Activated T-helper 1 cell treated with Interleukin-2 at 50 U/mL for 16 hours (primary cell): ENCODE results near the gene EXOG.

Experiments used
- DNase-seq: peaks from one replicate; pipeline ENCODE4 v3.0.0-alpha.2; 2020; ENCODE audit warnings: low read depth

The EXOG gene

DNA sequence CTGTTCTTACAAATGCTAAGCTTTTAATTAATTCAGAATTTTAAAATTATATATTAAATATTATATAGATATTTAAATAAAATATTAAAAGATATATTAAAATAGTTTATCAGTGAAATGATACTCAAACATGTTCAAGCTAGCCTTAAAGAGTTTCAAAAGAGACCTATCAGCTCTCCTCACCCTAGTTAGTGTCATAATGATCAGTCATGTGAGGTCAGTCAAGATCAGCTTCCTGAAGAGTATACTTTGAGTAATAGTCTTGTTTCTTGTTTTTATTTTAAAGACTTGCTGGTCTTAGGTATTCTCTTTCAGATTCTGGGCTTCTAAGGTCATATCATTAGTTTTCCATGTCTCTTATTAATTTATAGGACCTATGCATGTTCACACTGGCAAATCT lies 14.5 kb downstream of the EXOG start:
- no peak for DNase-seq

DNA sequence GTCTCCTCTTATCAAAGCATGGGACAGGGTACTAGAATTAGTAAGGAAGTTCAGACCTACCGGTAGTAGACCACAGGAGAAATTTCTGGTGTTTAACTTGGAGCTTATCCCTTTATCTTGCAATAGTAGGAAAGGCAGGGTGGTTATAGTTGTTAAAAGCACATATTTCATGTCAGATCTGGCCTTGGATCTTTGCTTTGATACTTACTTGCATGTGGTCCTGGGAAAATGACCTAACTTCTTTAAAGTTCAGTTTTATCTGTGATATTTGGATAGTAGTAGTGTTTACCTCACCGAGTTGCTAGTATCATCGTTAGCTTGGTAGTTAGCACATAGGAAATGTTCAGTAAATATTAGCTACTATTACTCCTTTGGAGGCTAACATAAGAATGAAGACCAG lies 15.4 kb downstream of the EXOG start:
- no peak for DNase-seq

- DNase-seq, result no peak
Measured at GRCh38 chr3:38515367-38515766, 19.2 kb downstream of the EXOG start.

DNA sequence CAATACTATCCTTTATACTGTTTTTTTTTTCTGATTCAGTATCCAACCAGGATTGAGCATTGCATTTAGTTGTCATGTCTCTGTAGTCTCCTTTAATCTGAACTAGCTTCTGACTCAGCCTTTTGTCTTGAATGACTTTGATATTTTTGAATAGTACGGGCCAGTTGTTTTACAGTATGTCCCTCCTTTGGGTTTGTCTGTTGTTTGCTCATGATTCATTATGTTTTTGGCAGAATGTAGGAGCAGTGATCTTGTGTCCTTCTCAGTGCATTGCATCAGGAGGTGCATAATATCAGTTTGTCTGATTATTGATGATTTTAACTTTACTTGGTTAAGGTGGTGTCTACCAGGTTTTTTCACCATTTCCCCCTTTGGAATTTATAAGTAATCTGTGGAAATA lies 20.5 kb downstream of the EXOG start:
- no peak for DNase-seq

DNA sequence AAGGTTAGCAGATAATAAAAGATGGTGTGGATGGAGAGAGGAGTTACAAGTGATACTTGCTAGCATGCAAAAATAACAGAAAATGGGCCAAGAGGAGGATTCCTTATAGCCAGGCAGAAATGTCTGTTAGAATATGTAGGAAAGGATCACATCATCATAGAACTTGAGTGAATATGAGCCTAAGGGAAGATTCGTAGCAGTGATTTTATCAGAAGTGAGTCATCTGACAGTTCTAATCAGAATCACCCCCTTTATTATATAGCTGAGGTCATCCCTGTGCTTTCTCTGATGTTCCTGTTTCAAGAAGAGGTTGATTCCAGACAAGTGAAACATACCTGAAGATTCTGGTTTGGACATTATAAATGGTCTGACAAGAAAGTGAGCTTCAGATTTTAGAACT lies 22.9 kb downstream of the EXOG start:
- DNase-seq, result no peak

GRCh38 chr3:38519651-38520050 lies 23.5 kb downstream of the EXOG start:
- DNase-seq, result no peak

- DNase-seq, result peak; percentile 17
Measured at GRCh38 chr3:38521391-38521987, 25.3 kb downstream of the EXOG start.

DNA sequence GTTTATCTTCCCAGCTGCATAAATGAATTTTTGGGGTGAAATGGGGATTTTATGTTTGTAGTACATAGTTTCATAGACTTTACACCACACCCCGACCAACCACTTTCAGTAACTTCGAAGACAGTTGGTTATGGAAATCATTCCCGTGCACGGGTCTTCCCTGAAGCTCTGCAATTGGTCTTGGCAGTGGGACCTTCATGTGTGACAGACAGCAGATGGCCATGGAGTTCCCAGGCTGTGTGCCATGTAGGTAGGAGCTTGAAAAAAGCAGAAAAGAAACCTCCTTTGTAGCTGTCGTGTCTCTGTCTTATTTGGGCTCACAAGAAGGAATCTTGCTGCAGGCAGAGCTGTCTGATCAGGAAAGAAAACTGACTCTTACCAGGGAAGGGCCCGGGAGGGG lies 25.9 kb downstream of the EXOG start:
- DNase-seq, result no peak

DNA sequence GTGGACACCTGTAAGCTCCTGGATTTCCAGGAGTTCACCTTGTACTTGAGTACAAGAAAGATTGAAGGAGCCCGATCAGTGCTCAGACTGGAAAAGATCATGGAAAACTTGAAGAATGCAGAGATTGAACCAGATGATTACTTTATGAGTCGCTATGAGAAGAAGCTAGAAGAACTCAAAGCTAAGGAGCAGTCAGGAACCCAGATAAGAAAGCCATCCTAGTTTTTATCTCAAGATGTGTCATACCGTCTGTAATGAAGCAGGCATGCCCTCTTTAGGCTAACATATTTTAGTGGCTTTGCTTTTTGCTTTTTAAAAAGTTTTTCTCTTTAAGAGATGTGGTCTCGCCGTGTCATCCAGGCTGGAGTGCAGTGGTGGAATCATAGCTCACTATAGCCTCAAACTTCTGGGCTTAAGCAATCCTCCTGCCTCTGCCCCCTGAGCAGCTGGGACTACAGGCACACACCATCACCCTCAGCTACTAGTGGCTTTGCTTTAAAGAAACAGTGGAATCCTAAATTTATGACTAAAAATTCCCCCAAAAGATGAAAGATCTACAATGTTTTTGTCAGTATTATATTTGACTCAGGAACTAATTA lies 28.1 kb downstream of the EXOG start:
- no peak for DNase-seq

DNA sequence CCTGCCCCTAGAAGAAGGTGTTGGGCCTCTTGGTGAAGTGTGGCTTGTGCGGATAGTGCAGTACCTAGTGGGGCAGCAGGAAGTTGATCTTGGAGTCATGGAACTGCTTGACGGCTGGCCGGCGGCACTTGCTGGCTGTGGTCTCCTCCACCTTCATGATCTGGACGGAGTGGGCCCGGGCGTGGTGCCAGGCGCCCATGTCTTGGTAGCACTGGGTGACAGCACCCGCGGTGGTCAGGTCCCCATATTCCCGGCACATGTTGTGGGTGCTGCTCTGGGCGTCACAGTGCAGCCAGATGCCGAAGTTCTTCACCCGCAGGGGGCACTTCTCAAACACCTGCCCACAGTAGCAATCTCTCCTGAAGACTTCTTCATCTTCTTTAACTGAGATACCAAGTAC lies 30.7 kb downstream of the EXOG start:
- no peak for DNase-seq

- DNase-seq, result no peak
Measured at GRCh38 chr3:38528457-38528856, 32.3 kb downstream of the EXOG start.

- no peak for DNase-seq
Measured at GRCh38 chr3:38532529-38532928, 36.4 kb downstream of the EXOG start.

GRCh38 chr3:38533285-38533976 lies 37.3 kb downstream of the EXOG start:
- DNase-seq, result no peak

DNA sequence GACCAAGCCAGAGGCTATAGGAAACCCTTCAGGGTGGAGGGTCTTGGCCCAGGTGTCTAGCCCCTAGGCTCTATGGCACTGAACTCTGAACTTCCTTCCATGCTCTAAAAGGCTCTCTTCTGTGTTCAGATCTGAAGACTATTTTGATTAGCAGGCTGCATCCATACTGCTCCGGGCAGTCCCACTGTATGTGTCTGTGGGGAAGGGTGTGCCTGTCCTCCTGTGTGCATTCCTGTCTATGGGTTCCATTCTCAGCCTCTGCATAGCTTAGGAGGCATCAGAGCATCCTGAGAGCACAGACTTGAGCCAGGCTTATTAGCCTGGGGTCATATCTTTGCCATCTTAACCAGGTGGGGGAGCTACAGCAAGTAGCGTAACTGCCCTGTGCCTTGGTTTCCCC lies 38.0 kb downstream of the EXOG start:
- no peak for DNase-seq

- no peak for DNase-seq
Measured at GRCh38 chr3:38534604-38535003, 38.5 kb downstream of the EXOG start.

DNA sequence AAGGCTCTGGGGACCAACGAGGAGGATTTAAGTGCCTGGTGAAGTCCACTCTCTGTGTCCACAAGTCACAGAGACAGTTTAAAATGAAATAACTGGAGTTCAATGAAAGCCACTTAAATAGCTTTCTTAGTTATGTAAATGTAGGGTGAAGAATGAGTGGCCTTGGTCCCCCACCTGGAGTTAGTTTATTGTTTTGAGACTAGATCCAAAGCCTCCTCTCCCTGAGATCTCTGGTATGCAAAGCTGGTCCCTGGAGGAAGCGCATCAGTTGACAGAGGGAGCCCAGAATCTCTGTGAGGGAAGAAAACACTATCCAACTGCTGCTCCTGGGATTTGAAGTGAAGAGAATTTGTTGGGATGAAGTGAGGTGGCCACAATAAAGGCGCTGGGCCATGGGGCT lies 40.5 kb downstream of the EXOG start:
- DNase-seq, result no peak

DNA sequence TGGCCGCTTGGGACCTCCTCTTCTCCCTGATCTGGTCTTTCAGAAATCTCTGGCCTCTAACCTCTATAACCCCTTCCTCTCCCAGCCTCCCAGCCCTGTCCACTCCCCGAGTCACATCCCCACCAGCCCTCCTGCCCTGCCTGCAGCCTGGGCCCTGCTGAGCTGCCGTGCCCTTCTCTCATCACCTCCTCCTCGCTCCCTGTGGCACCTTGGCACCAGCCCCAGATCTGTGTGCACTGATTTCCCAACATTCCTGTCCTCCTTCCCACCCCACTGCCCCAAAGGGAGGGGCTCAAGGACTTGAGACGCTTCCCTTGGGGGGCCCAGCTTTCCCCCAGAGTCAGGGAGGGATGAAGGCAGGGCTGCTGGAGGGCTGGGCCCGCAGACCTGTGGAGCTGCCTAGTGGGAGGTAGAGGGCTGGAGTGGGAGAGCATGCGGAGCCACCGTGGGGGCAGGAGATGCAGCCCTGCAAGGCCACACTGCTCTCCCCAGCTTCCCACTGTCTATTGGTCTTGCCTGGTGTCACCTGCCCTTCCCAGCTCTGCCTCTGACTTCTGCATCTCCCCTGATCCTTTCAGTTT lies 42.7 kb downstream of the EXOG start:
- DNase-seq, result no peak

DNA sequence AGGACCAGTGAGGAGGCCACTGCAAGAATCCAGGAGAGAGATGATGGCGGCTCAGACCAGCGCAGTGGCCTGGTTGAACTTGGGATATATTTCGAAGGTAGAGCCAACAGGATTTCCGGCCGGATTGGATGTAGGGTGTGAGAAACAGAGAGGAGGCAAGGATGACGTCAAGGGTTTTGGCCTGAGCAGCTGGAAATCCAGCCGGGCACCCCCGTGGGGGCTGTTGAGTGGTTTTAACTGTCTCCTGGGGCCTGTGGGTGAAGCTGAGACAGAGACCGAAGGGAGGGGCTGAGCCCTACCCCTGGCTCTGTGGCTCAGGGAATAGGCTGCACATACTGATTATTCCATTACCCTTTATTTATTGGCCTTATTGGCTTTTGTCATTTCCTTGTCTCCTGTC lies 45.7 kb downstream of the EXOG start:
- no peak for DNase-seq

GRCh38 chr3:38542401-38543298 lies 46.5 kb downstream of the EXOG start:
- DNase-seq, result no peak

- DNase-seq, result no peak
Measured at GRCh38 chr3:38543586-38543985, 47.4 kb downstream of the EXOG start.

GRCh38 chr3:38544926-38545325 lies 48.8 kb downstream of the EXOG start:
- no peak for DNase-seq

DNA sequence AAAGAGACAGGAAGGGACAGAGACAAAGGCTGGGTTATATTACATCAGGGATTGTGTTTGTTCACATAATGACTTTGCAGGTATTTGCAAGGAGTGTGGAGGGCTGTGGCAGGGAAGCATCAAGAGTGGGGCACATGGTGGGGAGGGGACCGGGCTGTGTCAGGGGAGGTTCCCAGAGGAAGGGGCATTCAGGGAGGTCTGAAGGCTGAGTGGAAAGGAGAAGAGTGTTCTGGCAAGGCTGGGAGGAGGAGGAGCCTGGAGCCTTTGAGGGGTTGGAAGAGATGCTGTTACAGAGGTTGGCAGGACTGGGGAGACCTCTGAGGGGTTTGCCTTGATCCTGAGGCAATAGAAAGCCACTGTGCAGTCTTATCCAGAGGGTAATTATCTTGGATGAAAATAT lies 49.4 kb downstream of the EXOG start:
- no peak for DNase-seq
